IPS-NIHi7 (cell line): Measurements from ENCODE around the gene CRPPA.
A peak's percentile ranks its signal among the peaks of the same experiment; 100 is the strongest.
"Not testable (repeated sequence)": the region's sequence is repeated elsewhere in the genome, so short reads cannot be mapped to it uniquely, and the experiment has no call there.

Experiments used
- DNase-seq: peaks from one replicate; pipeline ENCODE4 v3.0.0; 2012; ENCODE audit warnings: mixed read lengths; ENCODE audit errors: extremely low spot score

The CRPPA gene

DNA sequence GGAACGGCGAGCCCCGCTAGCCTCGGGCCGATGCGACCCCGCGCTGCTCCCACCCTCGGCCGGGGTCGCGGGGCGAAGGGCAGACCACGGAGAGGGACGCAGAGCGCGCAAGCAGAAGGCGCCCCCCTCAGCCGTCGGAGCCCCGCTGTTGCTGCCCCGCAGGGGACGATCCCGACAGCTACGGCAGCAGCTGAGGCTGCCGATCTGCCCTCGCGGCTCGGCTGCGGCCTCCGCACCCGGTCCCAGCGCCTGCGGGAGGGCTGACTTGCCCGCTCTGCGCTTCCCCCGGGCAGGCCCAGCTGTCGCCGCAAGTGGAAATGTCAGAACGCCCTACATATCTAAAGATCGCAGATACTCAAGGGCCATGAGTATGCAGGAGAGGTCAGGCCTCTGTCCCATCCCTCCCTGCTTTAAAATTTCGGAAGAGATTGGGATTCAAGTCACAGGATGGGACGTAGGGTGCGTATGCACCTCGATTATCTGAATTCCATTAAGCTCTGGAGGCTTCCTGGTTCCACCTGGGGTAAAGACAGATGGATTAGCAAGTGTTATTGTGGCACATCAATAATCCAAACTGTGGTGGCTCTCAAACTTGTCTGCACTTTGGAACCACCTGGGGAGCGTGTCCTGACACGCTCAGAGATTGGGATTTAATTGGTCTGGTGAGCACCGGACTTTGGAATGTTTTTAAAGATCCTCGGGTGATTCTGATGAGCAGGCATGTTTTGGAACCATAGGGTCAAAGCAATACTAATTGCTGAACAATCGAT is at the start of gene CRPPA:
Gene CRPPA, minus strand, starts transcription at position 206 of the 770 bp plus-strand sequence. CDS start 216 bp downstream, outside the sequence.
- peak; percentile 56 for DNase-seq

DNA sequence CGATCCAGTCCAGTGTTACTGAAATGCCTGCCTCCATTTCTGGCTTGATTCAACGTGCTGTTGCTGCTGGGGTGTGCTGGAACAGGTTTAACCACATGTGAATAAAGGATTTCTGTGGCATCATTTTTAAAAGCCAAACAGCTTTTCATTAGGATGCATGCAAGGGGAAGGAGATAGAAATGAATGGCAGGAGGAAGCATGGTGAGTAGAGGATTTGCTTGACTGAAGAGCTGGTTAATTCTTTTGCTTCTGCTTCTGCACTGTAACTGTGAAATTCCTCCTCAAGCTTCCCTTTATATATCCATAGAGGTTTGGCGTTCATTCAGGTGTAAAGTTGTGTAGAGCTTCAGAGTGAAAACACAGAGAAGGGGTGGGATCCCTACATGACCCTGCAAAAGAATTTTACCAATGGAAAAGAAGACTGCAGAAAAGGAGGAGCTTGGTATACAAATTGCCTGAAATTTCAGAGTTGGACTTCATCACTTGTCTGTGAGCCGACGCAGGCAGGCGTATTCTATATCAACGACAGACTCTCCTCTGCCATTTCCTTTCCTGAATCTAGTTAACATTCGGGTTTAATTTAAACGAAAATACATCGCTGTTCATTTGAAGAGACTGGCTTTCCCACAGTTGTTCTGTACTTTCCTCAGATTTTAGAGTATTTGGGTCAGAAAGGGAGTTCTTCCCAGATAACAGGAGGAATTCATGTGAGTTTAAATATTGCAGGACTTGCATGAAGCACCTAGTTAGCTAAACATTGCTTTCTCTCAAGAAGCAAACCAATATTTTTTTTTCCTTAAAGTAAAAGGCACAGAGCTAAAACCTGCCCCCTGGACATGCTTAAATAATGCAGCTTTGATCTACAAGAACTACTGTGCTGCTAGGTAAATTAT is 44.4 kb upstream of the CRPPA start, which contains the start of gene SOSTDC1:
Gene SOSTDC1, minus strand, starts transcription at position 270 of the 893 bp plus-strand sequence. Its CDS starts 70 bp downstream, at position 200.
- DNase-seq = peak; percentile 14

DNA sequence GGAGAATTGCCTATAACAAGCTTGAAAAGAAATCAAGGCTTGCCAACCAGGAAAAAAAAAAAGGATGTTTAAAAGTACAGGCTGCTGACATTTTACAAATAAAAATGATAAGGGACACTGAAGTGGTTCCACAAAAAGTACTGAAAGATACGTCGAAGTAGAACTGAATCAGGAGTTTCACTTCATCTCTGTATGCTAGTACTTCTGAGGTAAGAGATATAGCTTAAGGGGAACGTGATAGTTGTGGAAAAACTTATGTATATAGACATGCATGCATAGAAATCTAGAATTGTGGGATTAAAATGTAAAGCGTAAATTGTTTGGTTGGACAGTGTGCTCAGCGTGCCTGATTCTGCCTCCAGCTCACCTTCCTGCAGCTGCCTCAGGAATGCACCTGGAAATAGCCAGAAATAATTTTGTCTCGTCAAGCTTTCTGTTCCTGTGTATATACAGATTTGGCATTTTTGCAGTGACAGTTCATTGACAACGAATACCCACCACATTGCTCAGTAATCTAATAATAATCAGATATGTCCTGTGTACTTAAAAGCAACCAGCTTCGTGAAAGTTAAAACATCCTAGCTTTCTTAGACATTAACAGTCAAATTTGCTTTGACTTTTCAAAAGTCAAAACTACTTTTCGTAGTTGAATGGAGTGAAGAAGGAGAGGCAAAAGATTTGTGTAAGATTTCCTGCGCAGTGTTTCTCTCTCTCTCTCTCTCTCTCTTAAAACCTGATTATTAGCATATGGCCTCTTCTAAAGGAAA is 42.8 kb upstream of the CRPPA start:
- DNase-seq = no peak

DNA sequence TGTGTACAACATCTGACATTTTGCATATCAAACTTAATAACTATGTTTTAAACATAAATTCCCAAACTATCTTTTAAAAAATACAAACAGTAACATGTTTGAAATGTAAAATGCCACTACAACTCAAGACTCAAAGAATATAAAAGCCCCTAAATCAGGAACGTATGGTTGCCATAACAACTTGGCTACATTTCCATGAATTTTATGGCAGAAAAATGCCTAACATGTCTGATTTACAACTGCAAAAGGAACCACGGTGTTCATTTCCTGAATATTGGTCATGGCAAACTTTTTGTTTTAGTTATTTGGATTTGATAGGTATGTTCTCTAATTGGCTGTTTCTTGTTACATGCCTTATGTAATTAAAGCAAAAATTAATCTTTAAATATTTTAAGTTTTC is 42.2 kb upstream of the CRPPA start:
- no peak for DNase-seq

- no peak for DNase-seq
Measured at GRCh38 chr7:16462431-16462889, 41.1 kb upstream of the CRPPA start.

DNA sequence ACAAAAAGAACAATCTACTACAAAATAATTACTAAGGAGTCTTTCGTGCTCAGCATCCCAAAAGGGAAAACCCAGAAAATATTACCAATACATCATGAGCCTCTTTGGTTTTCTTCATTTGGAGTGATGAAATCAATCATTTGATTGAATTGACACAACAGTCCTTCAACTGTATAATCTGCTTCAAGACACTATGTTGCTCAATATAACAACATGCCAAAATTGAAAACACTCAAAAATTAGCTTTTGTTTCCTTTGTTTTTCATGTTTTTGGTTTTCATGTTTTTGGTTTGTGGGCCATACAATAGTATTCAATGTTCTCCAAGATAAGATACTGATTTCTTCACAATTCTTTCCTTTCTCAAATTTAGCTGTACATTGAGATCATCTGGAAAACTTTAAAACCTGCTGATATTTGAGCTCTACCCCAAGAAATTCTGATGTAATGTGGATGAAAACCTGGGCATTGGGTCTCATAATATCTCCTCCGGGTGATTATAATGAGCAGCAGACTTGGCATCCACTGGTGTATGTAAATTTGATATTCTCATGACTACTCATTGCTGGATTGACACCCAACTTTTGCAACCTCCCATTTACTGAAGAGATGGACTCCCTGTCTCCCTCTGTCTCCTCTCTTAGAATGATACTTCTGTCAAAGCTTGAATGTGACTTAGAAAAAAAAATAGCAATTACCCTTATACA is 39.6 kb upstream of the CRPPA start:
- no peak for DNase-seq

DNA sequence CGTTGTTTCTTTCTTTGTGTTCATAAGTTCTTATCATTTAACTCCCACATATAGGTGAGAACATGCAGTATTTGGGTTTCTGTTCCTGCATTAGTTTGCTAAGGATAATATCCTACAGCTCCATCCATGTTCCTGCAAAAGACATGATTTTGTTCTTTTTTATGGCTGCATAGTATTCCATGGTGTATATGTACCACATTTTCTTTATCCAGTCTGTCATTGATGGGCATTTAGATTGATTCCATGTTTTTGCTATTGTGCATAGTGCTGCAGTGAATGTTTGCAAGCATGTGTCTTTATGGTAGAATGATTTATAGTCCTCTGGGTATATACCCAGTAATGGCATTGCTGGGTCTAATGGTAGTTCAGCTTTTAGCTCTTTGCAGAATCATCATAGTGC is 35.0 kb upstream of the CRPPA start:
- DNase-seq = not testable (repeated sequence)

GRCh38 chr7:16455591-16455990 is 34.3 kb upstream of the CRPPA start:
- no peak for DNase-seq

- no peak for DNase-seq
Measured at GRCh38 chr7:16450366-16450765, 29.0 kb upstream of the CRPPA start.

DNA sequence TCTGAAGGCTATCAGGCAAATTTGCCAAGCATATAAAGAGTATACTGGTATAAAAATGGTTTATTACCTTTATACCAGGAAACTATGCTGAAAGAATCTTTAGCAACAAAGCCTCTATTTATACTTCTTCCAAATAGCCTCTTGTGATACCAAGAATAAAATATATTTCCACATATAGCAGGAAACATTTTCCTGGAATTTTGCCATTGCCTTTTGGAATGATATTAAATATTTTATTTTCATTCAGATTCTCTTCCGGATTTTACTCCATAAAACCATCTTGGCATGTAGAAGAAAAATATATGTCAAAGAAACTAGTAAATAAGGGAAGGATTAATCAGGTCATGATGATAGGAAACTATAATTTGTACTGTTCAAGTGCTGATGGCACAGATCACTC is 26.5 kb upstream of the CRPPA start:
- DNase-seq = no peak

DNA sequence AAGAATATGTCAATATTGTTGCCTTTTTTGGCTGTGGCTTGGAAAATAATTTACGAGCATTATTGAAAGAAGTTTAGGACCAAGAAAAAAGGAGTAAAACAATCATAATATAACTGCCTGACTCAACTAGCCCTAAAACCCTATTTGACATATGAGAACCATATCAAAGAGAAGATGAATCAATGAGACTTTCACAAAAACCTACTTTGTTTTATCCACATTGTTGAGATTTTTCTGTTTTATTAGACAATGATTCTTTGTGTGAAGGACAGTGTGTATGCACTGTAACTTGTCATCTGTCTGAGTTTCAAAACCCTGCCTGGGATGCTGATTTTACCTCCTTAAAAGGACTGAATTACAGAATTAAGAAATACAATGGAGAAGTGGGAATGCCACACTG is 25.2 kb upstream of the CRPPA start:
- no peak for DNase-seq

GRCh38 chr7:16443871-16444270 is 22.5 kb upstream of the CRPPA start:
- DNase-seq = not testable (repeated sequence)

- no peak for DNase-seq
Measured at GRCh38 chr7:16438988-16439387, 17.6 kb upstream of the CRPPA start.

GRCh38 chr7:16436306-16436705 is 15.0 kb upstream of the CRPPA start:
- DNase-seq = no peak

DNA sequence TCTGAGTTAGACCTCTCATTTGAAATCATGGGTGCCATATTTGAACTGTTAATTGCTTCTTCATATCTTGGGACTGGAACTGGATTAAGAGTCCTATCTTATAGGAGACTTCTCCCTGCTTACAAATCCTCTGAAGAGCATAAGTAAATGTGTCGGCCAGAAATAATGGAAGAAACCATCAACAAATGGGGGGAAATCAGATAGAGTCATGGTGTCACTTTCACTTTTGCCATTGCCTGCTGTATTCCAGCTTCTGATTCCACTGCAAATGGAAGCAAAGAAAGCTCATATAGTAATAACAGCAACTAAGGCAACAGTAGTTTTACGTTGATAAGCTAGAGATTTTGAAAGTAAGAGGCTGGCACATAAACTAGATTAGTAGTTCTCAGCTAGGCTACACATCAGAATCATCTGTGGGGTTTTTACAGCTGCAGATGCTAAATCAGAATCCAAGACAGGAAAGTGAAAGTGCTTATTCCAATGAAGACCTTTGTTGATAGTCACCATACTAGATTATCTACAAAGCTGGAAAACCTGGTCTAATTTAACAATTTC is 12.3 kb upstream of the CRPPA start:
- DNase-seq = no peak

GRCh38 chr7:16432425-16432731 is 11.0 kb upstream of the CRPPA start:
- no peak for DNase-seq

DNA sequence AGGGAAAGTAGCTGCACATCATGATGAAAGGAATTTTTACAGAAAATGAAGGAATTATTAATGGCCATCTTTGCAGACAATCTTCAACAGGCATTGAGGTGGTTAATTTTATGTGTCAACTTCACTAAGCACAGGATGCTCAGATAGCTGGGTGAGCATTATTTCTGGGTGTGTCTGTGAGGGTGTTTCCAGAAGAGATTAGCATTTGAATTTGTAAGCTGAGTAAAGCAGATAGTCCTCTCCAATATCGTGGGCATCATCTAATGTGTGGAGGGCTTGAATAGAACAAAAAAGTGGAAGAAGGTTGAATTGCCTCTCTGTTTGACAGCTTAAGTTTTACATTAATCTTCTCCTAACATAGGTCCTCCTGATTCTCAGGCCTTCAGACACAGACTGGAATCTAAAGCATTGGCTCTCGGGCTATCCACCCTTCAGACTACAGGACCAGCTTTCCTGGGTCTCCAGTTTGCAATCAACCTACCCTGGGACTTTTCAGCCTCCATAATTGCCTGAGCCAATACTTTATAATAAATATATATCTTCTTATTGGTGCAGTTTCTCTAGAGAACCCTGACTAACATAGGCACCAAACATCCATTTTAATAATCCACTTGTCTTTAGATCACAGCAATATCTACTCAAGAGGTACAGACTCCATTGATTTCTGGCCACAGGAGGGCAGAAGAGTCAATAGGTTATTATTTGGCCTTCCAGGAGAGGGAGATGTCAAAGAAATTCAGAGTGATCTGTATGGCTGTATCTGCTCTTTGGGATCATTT is 10.5 kb upstream of the CRPPA start:
- peak; percentile 60 for DNase-seq

DNA sequence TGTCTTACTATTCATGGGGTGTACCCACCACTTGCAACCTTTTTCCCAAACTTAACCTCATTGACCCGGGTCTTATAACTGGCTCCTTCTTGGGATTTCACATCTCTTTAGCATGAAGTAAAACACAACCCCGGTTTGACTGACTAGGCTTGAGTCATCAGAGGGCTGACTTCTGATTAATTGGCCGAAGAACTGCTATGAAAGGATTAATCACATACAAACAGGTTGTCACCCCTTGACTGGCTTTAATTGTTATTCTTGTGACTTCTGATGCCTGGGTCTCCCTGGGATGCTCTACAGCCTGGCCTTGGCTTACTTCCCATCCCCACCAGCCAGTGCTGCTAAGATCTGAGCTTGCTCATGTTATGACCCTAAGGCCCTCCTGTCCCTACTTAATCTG is 8.8 kb upstream of the CRPPA start:
- no peak for DNase-seq

GRCh38 chr7:16428672-16429071 is 7.3 kb upstream of the CRPPA start:
- no peak for DNase-seq

DNA sequence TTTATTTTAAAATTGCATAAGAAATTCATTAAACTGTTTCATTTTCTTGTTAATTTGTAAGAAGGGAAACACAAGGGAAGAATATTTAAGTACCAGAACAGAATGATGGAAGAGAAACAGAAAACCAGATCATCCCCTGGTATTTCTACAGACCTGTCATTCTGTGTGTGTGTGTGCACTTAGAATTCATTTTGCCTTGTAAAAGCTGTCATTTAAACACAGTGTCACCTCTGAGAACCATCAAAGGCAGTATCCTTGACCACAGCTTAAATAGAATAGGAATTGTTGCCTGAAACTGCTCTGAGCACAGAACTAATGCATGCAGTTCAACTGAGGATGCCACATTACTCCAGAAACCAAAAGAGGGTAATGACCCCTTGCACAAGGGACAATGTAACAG is 6.8 kb upstream of the CRPPA start:
- no peak for DNase-seq
